ENCODE results near the gene PIWIL1. TPM values are rescaled to one million over a fixed set of nuclear protein-coding genes. Genes with fewer than 3 reads are reported as not detected.

The PIWIL1 gene
- total RNA-seq, 1 experiment from 2014 or later = not detected

GRCh38 chr12:130333341-130333740 is 4.3 kb upstream of the PIWIL1 start:
- CTCF ChIA-PET = no interaction called here
- ATAC-seq (no peak), DNase-seq (ENCODE audit: low read depth, low spot score) (no peak)
- Histone ChIP-seq H3K9me3 (ENCODE audit: control insufficient read depth in 1 of 2, insufficient read depth in 1 of 2, low read depth in 1 of 2, low read length in 2 of 2) (no peaks in the 10 kb centered on the region), H3K9ac (ENCODE audit: low read length) (no peak overlapping the region), H3K4me1 (ENCODE audit: control insufficient read depth in 1 of 2, insufficient read depth in 2 of 2, low read length in 2 of 2) (no peaks in the 10 kb centered on the region), H3K27me3 (ENCODE audit: insufficient read depth, low read length) (no peaks in the 10 kb centered on the region), H2AFZ (ENCODE audit: low read depth, low read length, poor library complexity, severe bottlenecking) (no peak overlapping the region), H3K4me3 (replicated peaks in 1 of 2; ENCODE audit: low read depth in 1 of 2, low read length in 2 of 2) (no peak overlapping the region), H3K4me2 (ENCODE audit: low read length) (no peak overlapping the region), H3K27ac (ENCODE audit: low read depth, low read length) (no peak overlapping the region), H3K36me3 (ENCODE audit: control insufficient read depth in 1 of 2, insufficient read depth in 2 of 2, low read length in 2 of 2) (no peaks in the 10 kb centered on the region), H3K79me2 (ENCODE audit: insufficient read depth, low read length) (no peaks in the 10 kb centered on the region), H4K20me1 (ENCODE audit: insufficient read depth) (no peaks in the 10 kb centered on the region), H3K9me2 (ENCODE audit: insufficient read depth) (no peaks in the 10 kb centered on the region)
- intact Hi-C loops (cut with micrococcal nuclease) = loop anchor here (10.0 kb wide), 1 partner anchor 1139 kb away; no protein-coding TSS in a partner anchor
- no peak for TF ChIP-seq MAX (IDR thresholded peaks at IDR 0.05)
- no peak for TF ChIP-seq EZH2phosphoT487 (IDR thresholded peaks at IDR 0.05; ENCODE audit: borderline replicate concordance)
- TF ChIP-seq ATF3 (IDR thresholded peaks at IDR 0.05) = no peak
- no peak for TF ChIP-seq POLR2AphosphoS5 (IDR thresholded peaks at IDR 0.05; ENCODE audit: low read depth, low read length)
- TF ChIP-seq SRF (IDR thresholded peaks at IDR 0.05; ENCODE audit: low read depth) = no peak
- no peak for TF ChIP-seq EZH2 (IDR thresholded peaks at IDR 0.05)
- TF ChIP-seq CTCF (IDR thresholded peaks at IDR 0.05 in 2 of 3, conservative IDR thresholded peaks at IDR 0.05 in 1 of 3; ENCODE audit: borderline replicate concordance in 1 of 3, insufficient read depth in 1 of 3, low read depth in 2 of 3, low read length in 2 of 3) = no peak
- no peak for TF ChIP-seq ZFX (IDR thresholded peaks at IDR 0.05)
- no peak for TF ChIP-seq FOSL1 (IDR thresholded peaks at IDR 0.05; ENCODE audit: low read depth)
- no peak for TF ChIP-seq ELF1 (IDR thresholded peaks at IDR 0.05; ENCODE audit: borderline replicate concordance, low read depth)
- no peak for TF ChIP-seq REST (IDR thresholded peaks at IDR 0.05; ENCODE audit: low read depth)
- no peak for TF ChIP-seq JUND (IDR thresholded peaks at IDR 0.05)
- TF ChIP-seq POLR2A (IDR thresholded peaks at IDR 0.05; ENCODE audit: borderline replicate concordance, extremely low read depth, insufficient read depth, insufficient read length) = no peak
- no peak for TF ChIP-seq ZNF274 (IDR thresholded peaks at IDR 0.05; ENCODE audit: low read depth, low read length)
- TF ChIP-seq CEBPB (IDR thresholded peaks at IDR 0.05; ENCODE audit: low read depth) = no peak
- no peak for TF ChIP-seq TCF7L2 (IDR thresholded peaks at IDR 0.05; ENCODE audit: borderline replicate concordance, extremely low read depth, insufficient read depth, insufficient read length)
- TF ChIP-seq RAD21 (IDR thresholded peaks at IDR 0.05; ENCODE audit: low read depth) = no peak
- BruUV-seq (replicated peaks) = no TSS peak
- POLR2A ChIA-PET = no interaction called here
- RAD21 ChIA-PET (ENCODE audit: low non-redundant PET in 1 of 2, low total read pairs in 2 of 2, uncharacterized antibody in 2 of 2, unreplicated experiment in 2 of 2) = no interaction called here
